ENCODE measurements around the gene ZBTB7A. TPM values are rescaled to one million over a fixed set of nuclear protein-coding genes. Genes with fewer than 3 reads are reported as not detected.

Gene ZBTB7A
- total and polyA plus RNA-seq, 2 donors = 8.2 to 35.3 TPM

- peak overlapping the region; percentile 98 for H3K4me3 ChIP-seq (ENCODE audit: low read depth, low read length)
- peak overlapping the region; percentile 87 for H3K27ac ChIP-seq (ENCODE audit: low read depth)
- no peak for DNase-seq (ENCODE audit: extremely low spot score)
- H3K4me1 ChIP-seq (ENCODE audit: insufficient read depth) = peaks cover 1% of the 10 kb centered on the region
- no peaks in the 10 kb centered on the region for H3K36me3 ChIP-seq (ENCODE audit: insufficient read depth)
- WGBS = 27% methylated on average over 31 of the region's 31 CpGs
These were observed 1.6 kb upstream of the ZBTB7A start for GRCh38 chr19:4068047-4068966.

GRCh38 chr19:4067396-4068046, 822 bp upstream of the ZBTB7A start:
- peaks cover 1% of the 10 kb centered on the region for H3K4me1 ChIP-seq (ENCODE audit: insufficient read depth)
- H3K27ac ChIP-seq (ENCODE audit: low read depth) = peak overlapping the region; percentile 87
- peak overlapping the region; percentile 98 for H3K4me3 ChIP-seq (ENCODE audit: low read depth, low read length)
- 1% methylated on average over 58 of the region's 58 CpGs for WGBS
- DNase-seq (ENCODE audit: extremely low spot score) = no peak
- no peaks in the 10 kb centered on the region for H3K36me3 ChIP-seq (ENCODE audit: insufficient read depth)

- no peak for DNase-seq (ENCODE audit: extremely low spot score)
- no peaks in the 10 kb centered on the region for H3K36me3 ChIP-seq (ENCODE audit: insufficient read depth)
- peaks cover 1% of the 10 kb centered on the region for H3K4me1 ChIP-seq (ENCODE audit: insufficient read depth)
- WGBS = 1% methylated on average over 31 of the region's 31 CpGs
- peak overlapping the region; percentile 88 for H3K27ac ChIP-seq (ENCODE audit: low read depth)
- H3K4me3 ChIP-seq (ENCODE audit: low read depth, low read length) = peak overlapping the region; percentile 98
These were observed 508 bp downstream of the ZBTB7A start for GRCh38 chr19:4066176-4066606.

GRCh38 chr19:4065430-4066175, 1.1 kb downstream of the ZBTB7A start:
- Histone ChIP-seq H3K4me3 (ENCODE audit: low read depth, low read length) (peak overlapping the region; percentile 98), H3K4me1 (ENCODE audit: insufficient read depth) (peaks cover 1% of the 10 kb centered on the region), H3K27ac (ENCODE audit: low read depth) (peak overlapping the region; percentile 88), H3K36me3 (ENCODE audit: insufficient read depth) (no peaks in the 10 kb centered on the region)
- DNase-seq (ENCODE audit: extremely low spot score) = peak; percentile 76
- 1% methylated on average over 98 of the region's 98 CpGs for WGBS

GRCh38 chr19:4064496-4065260, 2.0 kb downstream of the ZBTB7A start:
- peak overlapping the region; percentile 88 for H3K4me3 ChIP-seq (ENCODE audit: low read depth, low read length)
- under 1% methylated on average over 57 of the region's 57 CpGs for WGBS
- no peak for DNase-seq (ENCODE audit: extremely low spot score)
- peaks cover 5% of the 10 kb centered on the region for H3K4me1 ChIP-seq (ENCODE audit: insufficient read depth)
- no peaks in the 10 kb centered on the region for H3K36me3 ChIP-seq (ENCODE audit: insufficient read depth)
- peak overlapping the region; percentile 84 for H3K27ac ChIP-seq (ENCODE audit: low read depth)

GRCh38 chr19:4064149-4064495, 2.6 kb downstream of the ZBTB7A start:
- peak overlapping the region; percentile 84 for H3K27ac ChIP-seq (ENCODE audit: low read depth)
- peak overlapping the region; percentile 88 for H3K4me3 ChIP-seq (ENCODE audit: low read depth, low read length)
- 5% methylated on average over 24 of the region's 24 CpGs for WGBS
- H3K4me1 ChIP-seq (ENCODE audit: insufficient read depth) = peaks cover 6% of the 10 kb centered on the region
- DNase-seq (ENCODE audit: extremely low spot score) = no peak
- H3K36me3 ChIP-seq (ENCODE audit: insufficient read depth) = no peaks in the 10 kb centered on the region

- Histone ChIP-seq H3K4me3 (ENCODE audit: low read depth, low read length) (peak overlapping the region; percentile 88), H3K27ac (ENCODE audit: low read depth) (peak overlapping the region; percentile 84), H3K36me3 (ENCODE audit: insufficient read depth) (no peaks in the 10 kb centered on the region), H3K4me1 (ENCODE audit: insufficient read depth) (peaks cover 9% of the 10 kb centered on the region)
- DNase-seq (ENCODE audit: extremely low spot score) = no peak
- WGBS = 42% methylated on average over 31 of the region's 31 CpGs
These were observed 3.1 kb downstream of the ZBTB7A start for GRCh38 chr19:4063369-4064148.

- peak overlapping the region; percentile 46 for H3K27ac ChIP-seq (ENCODE audit: low read depth)
- 66% methylated on average over 30 of the region's 30 CpGs for WGBS
- H3K4me1 ChIP-seq (ENCODE audit: insufficient read depth) = peaks cover 7% of the 10 kb centered on the region
- no peaks in the 10 kb centered on the region for H3K36me3 ChIP-seq (ENCODE audit: insufficient read depth)
- H3K4me3 ChIP-seq (ENCODE audit: low read depth, low read length) = no peak overlapping the region
- no peak for DNase-seq (ENCODE audit: extremely low spot score)
These were observed 4.0 kb downstream of the ZBTB7A start for GRCh38 chr19:4062419-4063368.

- peaks cover 7% of the 10 kb centered on the region for H3K4me1 ChIP-seq (ENCODE audit: insufficient read depth)
- H3K4me3 ChIP-seq (ENCODE audit: low read depth, low read length) = peak overlapping the region; percentile 26
- peak overlapping the region; percentile 87 for H3K27ac ChIP-seq (ENCODE audit: low read depth)
- H3K36me3 ChIP-seq (ENCODE audit: insufficient read depth) = no peaks in the 10 kb centered on the region
- WGBS = 66% methylated on average over 29 of the region's 29 CpGs
- no peak for DNase-seq (ENCODE audit: extremely low spot score)
These were observed 4.8 kb downstream of the ZBTB7A start for GRCh38 chr19:4061683-4062418.

GRCh38 chr19:4061178-4061682, 5.5 kb downstream of the ZBTB7A start:
- Histone ChIP-seq H3K4me3 (ENCODE audit: low read depth, low read length) (peak overlapping the region; percentile 26), H3K4me1 (ENCODE audit: insufficient read depth) (peaks cover 7% of the 10 kb centered on the region), H3K36me3 (ENCODE audit: insufficient read depth) (no peaks in the 10 kb centered on the region), H3K27ac (ENCODE audit: low read depth) (peak overlapping the region; percentile 87)
- DNase-seq (ENCODE audit: extremely low spot score) = no peak
- WGBS = 28% methylated on average over 23 of the region's 23 CpGs

GRCh38 chr19:4060621-4061177, 6.0 kb downstream of the ZBTB7A start:
- WGBS = 79% methylated on average over 16 of the region's 16 CpGs
- H3K27ac ChIP-seq (ENCODE audit: low read depth) = peak overlapping the region; percentile 87
- DNase-seq (ENCODE audit: extremely low spot score) = no peak
- peaks cover 7% of the 10 kb centered on the region for H3K4me1 ChIP-seq (ENCODE audit: insufficient read depth)
- H3K4me3 ChIP-seq (ENCODE audit: low read depth, low read length) = peak overlapping the region; percentile 20
- H3K36me3 ChIP-seq (ENCODE audit: insufficient read depth) = no peaks in the 10 kb centered on the region
